Activated naive CD4-positive, alpha-beta T cell treated with anti-CD3 and anti-CD28 coated beads for 36 hours (primary cell): ENCODE results near the gene IFT88. TPM values are rescaled to one million over a fixed set of nuclear protein-coding genes. Genes with fewer than 3 reads are reported as not detected.

Experiments used
- CTCF ChIA-PET: fragments of 350-600 bp; sonication (Branson Sonifier 250); formaldehyde crosslinking; loops from one replicate; lab custom pipeline; 2021; ENCODE audit warnings: antibody characterized with exemption; lab: Charles Lee
- DNase-seq: peaks from one replicate; pipeline ENCODE4 v3.0.0-alpha.2; 2020
- H3K27ac Mint-ChIP-seq: one replicate; pipeline ENCODE4 v1.8.0; 2021; ENCODE audit warnings: mild to moderate bottlenecking, mixed read lengths
- H3K27me3 Mint-ChIP-seq: one replicate; pipeline ENCODE4 v1.8.0; 2021; ENCODE audit warnings: low read depth, mixed read lengths
- H3K36me3 Mint-ChIP-seq: one replicate; pipeline ENCODE4 v1.8.0; 2021; ENCODE audit warnings: low read depth, mixed read lengths
- H3K4me1 Mint-ChIP-seq: one replicate; pipeline ENCODE4 v1.8.0; 2021; ENCODE audit warnings: low read depth, mixed read lengths
- H3K4me3 Mint-ChIP-seq: one replicate; pipeline ENCODE4 v1.8.0; 2021; ENCODE audit warnings: mild to moderate bottlenecking, moderate library complexity, mixed read lengths
- H3K9me3 Mint-ChIP-seq: one replicate; pipeline ENCODE4 v1.8.0; 2021; ENCODE audit warnings: mixed read lengths
- intact Hi-C: fragments of 100-400 bp; cut with micrococcal nuclease; formaldehyde crosslinking; loops from one replicate; pipeline ENCODE4 v1.15.1; 2023
- total RNA-seq, 2 experiments: library from RNA; stranded (reverse); gene quantifications; one replicate each; pipeline ENCODE4 v1.2.3, GENCODE V29; 2021

The IFT88 gene
- total RNA-seq, 2 experiments from 2014 or later = 2.7 TPM

DNA sequence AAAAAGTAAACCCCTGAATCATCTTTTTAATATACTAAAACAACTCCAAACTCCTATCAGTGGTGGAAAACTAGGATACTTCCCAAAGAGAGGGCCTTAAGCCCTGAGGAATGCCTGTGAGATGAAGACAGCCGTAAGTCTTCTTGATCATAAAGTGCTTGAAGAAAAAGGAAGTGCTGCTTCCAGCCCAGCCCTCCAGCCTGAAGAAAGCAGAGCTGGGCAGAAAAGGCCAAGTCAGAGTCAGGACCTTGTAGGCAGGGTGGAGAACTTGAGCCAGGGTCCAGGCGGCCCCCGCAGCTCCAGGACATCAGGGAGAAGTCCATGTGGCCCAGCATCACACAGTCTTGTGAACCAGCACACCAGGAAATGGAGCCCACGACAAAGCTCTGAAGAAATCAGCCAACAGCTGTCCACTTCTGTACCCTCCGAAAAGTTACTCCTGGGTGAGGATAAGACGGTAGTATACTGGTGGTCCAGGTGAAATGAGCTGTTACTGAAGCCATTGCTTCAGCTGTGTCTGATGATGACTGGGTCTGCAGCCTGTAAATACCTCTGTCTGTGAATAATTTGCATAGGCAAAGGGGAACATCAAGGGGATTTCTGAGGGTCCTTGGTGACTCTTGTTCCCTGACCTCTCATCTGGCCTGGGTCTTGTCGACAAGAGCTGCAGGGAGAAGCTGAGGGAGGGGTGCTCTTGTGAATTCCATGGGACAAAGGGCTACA, 22.6 kb upstream of the IFT88 start:
- DNase-seq = no peak
- no peaks in the 10 kb centered on the region for H3K36me3 Mint-ChIP-seq
- H3K9me3 Mint-ChIP-seq = peaks cover 2% of the 10 kb centered on the region
- peaks cover 5% of the 10 kb centered on the region for H3K4me1 Mint-ChIP-seq
- CTCF ChIA-PET = interaction anchor here (0.7 kb wide), 1 partner anchor 34 kb away, joined by 3 read pairs; no protein-coding TSS in a partner anchor
- H3K27ac Mint-ChIP-seq = no peak overlapping the region
- intact Hi-C loops = no loop called here
- no peak overlapping the region for H3K4me3 Mint-ChIP-seq
- no peaks in the 10 kb centered on the region for H3K27me3 Mint-ChIP-seq

DNA sequence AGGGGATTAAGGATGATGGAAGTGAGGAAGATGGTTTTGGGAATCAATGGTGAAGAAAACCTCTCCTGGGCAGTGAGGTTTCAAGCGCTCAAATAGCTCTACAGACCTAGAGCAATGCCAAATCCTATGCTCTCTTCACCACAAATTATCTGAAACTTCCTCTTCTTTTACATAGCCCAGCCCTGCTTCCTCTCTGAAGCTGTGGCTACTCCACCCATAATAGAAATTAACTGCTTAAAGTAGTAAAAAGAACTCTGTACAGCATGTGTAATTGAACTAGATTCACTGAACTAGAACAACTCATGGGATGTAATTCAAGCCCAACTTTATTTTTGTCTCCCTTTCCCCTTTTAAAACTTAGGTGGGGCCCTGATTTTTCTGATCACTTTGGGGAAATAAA, 20.4 kb upstream of the IFT88 start:
- no peak overlapping the region for H3K4me3 Mint-ChIP-seq
- H3K9me3 Mint-ChIP-seq = no peaks in the 10 kb centered on the region
- H3K4me1 Mint-ChIP-seq = peaks cover 5% of the 10 kb centered on the region
- H3K27ac Mint-ChIP-seq = no peak overlapping the region
- no peaks in the 10 kb centered on the region for H3K27me3 Mint-ChIP-seq
- H3K36me3 Mint-ChIP-seq = no peaks in the 10 kb centered on the region
- no peak for DNase-seq
- CTCF ChIA-PET = no interaction called here
- intact Hi-C loops = no loop called here

DNA sequence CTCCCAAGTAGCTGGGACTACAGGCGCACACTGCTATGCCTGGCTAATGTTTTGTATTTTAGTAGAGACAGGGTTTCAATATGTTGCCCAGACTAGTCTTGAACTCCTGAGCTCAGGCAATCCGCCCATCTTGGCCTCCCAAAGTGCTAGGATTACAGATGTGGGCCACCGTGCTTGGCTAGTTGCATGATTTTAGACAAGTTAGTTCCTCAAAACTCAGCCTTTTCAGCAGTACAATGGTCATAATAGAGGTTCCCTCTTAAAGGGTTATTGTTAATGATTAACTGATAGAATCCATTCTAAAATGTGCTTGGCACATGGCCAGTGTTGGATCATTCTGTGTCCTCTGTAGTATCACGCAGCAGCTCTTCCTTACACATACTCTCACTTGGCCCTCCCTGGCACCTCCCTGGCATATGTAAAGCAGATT, 19.5 kb upstream of the IFT88 start:
- H3K27ac Mint-ChIP-seq = no peak overlapping the region
- H3K4me1 Mint-ChIP-seq = peaks cover 5% of the 10 kb centered on the region
- intact Hi-C loops = no loop called here
- H3K9me3 Mint-ChIP-seq = no peaks in the 10 kb centered on the region
- H3K27me3 Mint-ChIP-seq = no peaks in the 10 kb centered on the region
- no peak overlapping the region for H3K4me3 Mint-ChIP-seq
- DNase-seq = no peak
- CTCF ChIA-PET = interaction anchor here (0.6 kb wide), 1 partner anchor 580 kb away, joined by 4 read pairs; no protein-coding TSS in a partner anchor
- no peaks in the 10 kb centered on the region for H3K36me3 Mint-ChIP-seq

GRCh38 chr13:20550799-20551198, 16.2 kb upstream of the IFT88 start:
- Mint-ChIP-seq H3K27ac (no peak overlapping the region), H3K36me3 (no peaks in the 10 kb centered on the region), H3K9me3 (no peaks in the 10 kb centered on the region), H3K4me3 (no peak overlapping the region), H3K4me1 (peaks cover 5% of the 10 kb centered on the region), H3K27me3 (no peaks in the 10 kb centered on the region)
- no peak for DNase-seq
- intact Hi-C loops = no loop called here
- CTCF ChIA-PET = interaction anchor here (0.6 to 1.1 kb wide), 2 partner anchors 13 to 49 kb away, joined by 3 to 4 read pairs; no protein-coding TSS in a partner anchor

- no peak for DNase-seq
- Mint-ChIP-seq H3K4me3 (no peak overlapping the region), H3K4me1 (no peaks in the 10 kb centered on the region), H3K27me3 (no peaks in the 10 kb centered on the region), H3K27ac (no peak overlapping the region), H3K36me3 (no peaks in the 10 kb centered on the region), H3K9me3 (no peaks in the 10 kb centered on the region)
- intact Hi-C loops = no loop called here
- CTCF ChIA-PET = interaction anchor here (0.6 kb wide), 2 partner anchors 34 to 300 kb away, joined by 3 to 6 read pairs; no protein-coding TSS in a partner anchor
Observed at GRCh38 chr13:20553311-20553710, 13.6 kb upstream of the IFT88 start.

- Mint-ChIP-seq H3K27me3 (no peaks in the 10 kb centered on the region), H3K4me3 (no peak overlapping the region), H3K27ac (no peak overlapping the region), H3K36me3 (no peaks in the 10 kb centered on the region), H3K4me1 (no peaks in the 10 kb centered on the region), H3K9me3 (no peaks in the 10 kb centered on the region)
- CTCF ChIA-PET = no interaction called here
- intact Hi-C loops = no loop called here
- no peak for DNase-seq
Observed at GRCh38 chr13:20558982-20559381, 8.0 kb upstream of the IFT88 start.

- intact Hi-C loops = no loop called here
- DNase-seq = no peak
- CTCF ChIA-PET = no interaction called here
- Mint-ChIP-seq H3K9me3 (peaks cover 7% of the 10 kb centered on the region), H3K27ac (no peak overlapping the region), H3K36me3 (peaks cover 3% of the 10 kb centered on the region), H3K4me3 (no peak overlapping the region), H3K27me3 (no peaks in the 10 kb centered on the region), H3K4me1 (no peaks in the 10 kb centered on the region)
Observed at GRCh38 chr13:20559659-20560356, 7.1 kb upstream of the IFT88 start.

DNA sequence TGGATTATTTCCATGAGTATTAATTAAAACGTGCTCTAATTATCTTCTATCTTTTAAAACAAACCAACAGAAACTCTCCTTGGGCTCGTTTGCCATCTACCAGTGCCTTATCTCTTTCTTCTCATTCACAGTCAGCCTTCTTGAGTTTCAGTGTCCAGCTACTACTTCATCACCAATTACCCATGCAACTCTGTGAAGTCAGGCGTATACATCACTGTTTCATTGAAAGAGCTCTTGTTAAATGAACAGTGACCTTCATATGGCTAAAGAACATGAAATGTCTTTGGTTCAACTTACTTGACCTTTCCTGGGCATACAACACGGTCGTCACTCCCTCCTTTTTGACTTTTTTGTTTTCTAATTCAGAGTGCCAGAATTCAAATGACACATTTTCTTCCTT, 5.2 kb upstream of the IFT88 start:
- intact Hi-C loops = no loop called here
- CTCF ChIA-PET = interaction anchor here (0.7 kb wide), 1 partner anchor 19 kb away, joined by 4 read pairs; no protein-coding TSS in a partner anchor

GRCh38 chr13:20565115-20565736, 1.7 kb upstream of the IFT88 start:
- Mint-ChIP-seq H3K4me1 (peaks cover 15% of the 10 kb centered on the region), H3K27ac (no peak overlapping the region), H3K9me3 (peaks cover 16% of the 10 kb centered on the region), H3K36me3 (peaks cover 12% of the 10 kb centered on the region), H3K4me3 (peak overlapping the region; percentile 6), H3K27me3 (no peaks in the 10 kb centered on the region)
- intact Hi-C loops = loop anchor here (5.0 kb wide), 4 partner anchors 137 to 612 kb away; partner anchors contain the start of genes EEF1AKMT1, IL17D, MRPL57 and SKA3
- CTCF ChIA-PET = interaction anchor here (1.3 kb wide), 1 partner anchor 134 kb away, joined by 3 read pairs; no protein-coding TSS in a partner anchor
- peak; percentile 14 for DNase-seq

More for the DNA sequence above, 5.2 kb upstream of the IFT88 start:
- H3K4me1 Mint-ChIP-seq = peaks cover 9% of the 10 kb centered on the region
- H3K36me3 Mint-ChIP-seq = peaks cover 7% of the 10 kb centered on the region
- no peaks in the 10 kb centered on the region for H3K27me3 Mint-ChIP-seq
- DNase-seq = no peak
- peaks cover 16% of the 10 kb centered on the region for H3K9me3 Mint-ChIP-seq
- no peak overlapping the region for H3K27ac Mint-ChIP-seq
- H3K4me3 Mint-ChIP-seq = no peak overlapping the region

DNA sequence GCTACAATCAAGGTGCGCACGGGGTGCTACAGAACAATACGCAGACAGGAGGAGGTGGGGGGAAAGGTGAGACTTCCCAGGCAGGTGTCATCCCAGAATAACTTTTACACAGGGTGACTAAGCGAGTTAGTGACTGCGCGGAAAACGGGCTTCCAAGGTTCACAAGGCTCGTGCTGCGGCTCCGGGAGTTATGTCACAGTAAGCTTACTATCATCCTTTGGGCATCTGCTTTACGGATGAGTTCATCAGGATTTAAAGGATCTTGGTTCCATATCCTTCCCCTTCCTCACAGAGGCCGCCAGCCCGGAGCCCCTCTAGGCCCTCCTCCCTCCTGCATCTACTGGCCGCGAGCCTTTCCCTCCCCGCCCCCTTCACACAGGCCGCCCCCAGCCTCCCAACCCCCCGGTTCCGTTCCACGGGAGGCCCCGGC, 474 bp upstream of the IFT88 start:
- CTCF ChIA-PET = interaction anchor here (1.3 kb wide), 1 partner anchor 133 kb away, joined by 3 read pairs; no protein-coding TSS in a partner anchor
- peak overlapping the region; percentile 84 for H3K4me3 Mint-ChIP-seq
- H3K27me3 Mint-ChIP-seq = no peaks in the 10 kb centered on the region
- H3K4me1 Mint-ChIP-seq = peaks cover 16% of the 10 kb centered on the region
- peaks cover 16% of the 10 kb centered on the region for H3K9me3 Mint-ChIP-seq
- peak; percentile 66 for DNase-seq
- intact Hi-C loops = loop anchor here (1.0 to 5.0 kb wide), 5 partner anchors 40 to 611 kb away; partner anchors contain the start of genes EEF1AKMT1, IL17D, MRPL57 and SKA3
- H3K36me3 Mint-ChIP-seq = peaks cover 12% of the 10 kb centered on the region
- peak overlapping the region; percentile 87 for H3K27ac Mint-ChIP-seq

GRCh38 chr13:20567881-20568528, 1.0 kb downstream of the IFT88 start:
- no peak for DNase-seq
- peak overlapping the region; percentile 84 for H3K4me3 Mint-ChIP-seq
- peaks cover 16% of the 10 kb centered on the region for H3K9me3 Mint-ChIP-seq
- intact Hi-C loops = loop anchor here (5.0 kb wide), 4 partner anchors 134 to 609 kb away; partner anchors contain the start of genes EEF1AKMT1, IL17D, MRPL57 and SKA3
- CTCF ChIA-PET = interaction anchor here (0.7 to 1.4 kb wide), 3 partner anchors 141 to 284 kb away, joined by 3 to 4 read pairs (median 4); no protein-coding TSS in a partner anchor
- H3K27me3 Mint-ChIP-seq = no peaks in the 10 kb centered on the region
- H3K36me3 Mint-ChIP-seq = peaks cover 17% of the 10 kb centered on the region
- peaks cover 25% of the 10 kb centered on the region for H3K4me1 Mint-ChIP-seq
- no peak overlapping the region for H3K27ac Mint-ChIP-seq
